GM19395 (cell line): ENCODE data around the gene B4GALT1.
A peak's percentile ranks its signal among the peaks of the same experiment; 100 is the strongest.

Experiments used
- ATAC-seq: cut with Tn5 transposase; IDR thresholded peaks from one replicate; pipeline ENCODE4 v1.9.1; 2021; ENCODE audit warnings: mild to moderate bottlenecking, moderate library complexity; ENCODE audit not compliant: unreplicated experiment

The B4GALT1 gene

GRCh38 chr9:33167084-33167971 is at the start of gene B4GALT1:
Gene B4GALT1, minus strand, starts transcription at chr9:33167336. Its CDS starts 167 bp downstream, at chr9:33167169.
- ATAC-seq, result peak; percentile 63

GRCh38 chr9:33211695-33212393 is 44.7 kb upstream of the B4GALT1 start:
- no peak for ATAC-seq

GRCh38 chr9:33210006-33210715 is 43.0 kb upstream of the B4GALT1 start:
- no peak for ATAC-seq

GRCh38 chr9:33209394-33209793 is 42.3 kb upstream of the B4GALT1 start:
- no peak for ATAC-seq

- ATAC-seq, result peak; percentile 99
Measured at GRCh38 chr9:33202552-33203201, 35.5 kb upstream of the B4GALT1 start.

GRCh38 chr9:33202018-33202417 is 34.9 kb upstream of the B4GALT1 start:
- peak; percentile 71 for ATAC-seq

GRCh38 chr9:33198165-33198564 is 31.0 kb upstream of the B4GALT1 start:
- no peak for ATAC-seq

- ATAC-seq, result no peak
Measured at GRCh38 chr9:33197279-33198152, 30.4 kb upstream of the B4GALT1 start.

GRCh38 chr9:33196736-33197135 is 29.6 kb upstream of the B4GALT1 start:
- ATAC-seq, result no peak

GRCh38 chr9:33193818-33194217 is 26.7 kb upstream of the B4GALT1 start:
- ATAC-seq, result no peak

GRCh38 chr9:33192493-33193255 is 25.5 kb upstream of the B4GALT1 start:
- no peak for ATAC-seq

GRCh38 chr9:33190021-33190705 is 23.0 kb upstream of the B4GALT1 start:
- no peak for ATAC-seq

GRCh38 chr9:33189331-33189791 is 22.2 kb upstream of the B4GALT1 start:
- no peak for ATAC-seq

- no peak for ATAC-seq
Measured at GRCh38 chr9:33188711-33189110, 21.6 kb upstream of the B4GALT1 start.

GRCh38 chr9:33187519-33188218 is 20.5 kb upstream of the B4GALT1 start:
- no peak for ATAC-seq

GRCh38 chr9:33186457-33187168 is 19.5 kb upstream of the B4GALT1 start:
- ATAC-seq, result no peak

GRCh38 chr9:33185858-33186257 is 18.7 kb upstream of the B4GALT1 start:
- no peak for ATAC-seq
